ENCODE data around the gene GOLGA3.
A peak's percentile ranks its signal among the peaks of the same experiment; 100 is the strongest.
"Not testable (repeated sequence)": the region's sequence is repeated elsewhere in the genome, so short reads cannot be mapped to it uniquely, and the experiment has no call there.

Gene GOLGA3

GRCh38 chr12:132847363-132848356 lies 19.0 kb upstream of the GOLGA3 start:
- no peak overlapping the region for H3K4me3 ChIP-seq (ENCODE audit: control insufficient read depth in 1 of 7, extremely low read depth in 1 of 7, insufficient read depth in 4 of 7, low read depth in 2 of 7, low read length in 6 of 7)
- no peak overlapping the region for H3K27ac ChIP-seq (ENCODE audit: insufficient read depth in 1 of 2, low read depth in 1 of 2, low read length in 2 of 2, poor library complexity in 1 of 2, severe bottlenecking in 2 of 2)
- ChIA-PET POLR2A (no interaction called here), CTCF (interaction anchor here (1.3 kb wide), 1 partner anchor 25 kb away, joined by 3 read pairs; no protein-coding TSS in a partner anchor)
- WGBS (ENCODE audit: insufficient coverage) = 96% methylated on average over 28 of the region's 30 CpGs
- H3K36me3 ChIP-seq (ENCODE audit: control insufficient read depth in 4 of 4, insufficient read depth in 4 of 4, low read length in 3 of 4) = peaks cover 2 to 65% (median 49%) of the 10 kb centered on the region in 4 experiments
- DNase-seq = no peak
- H3K9me3 ChIP-seq (ENCODE audit: control extremely low read depth in 1 of 5, control insufficient read depth in 4 of 5, insufficient read depth in 2 of 5, low read depth in 1 of 5, low read length in 4 of 5) = no peaks in the 10 kb centered on the region
- no peaks in the 10 kb centered on the region for H3K27me3 ChIP-seq (replicated peaks in 2 of 5; ENCODE audit: control insufficient read depth in 4 of 5, insufficient read depth in 5 of 5, low read length in 4 of 5)
- no peaks in the 10 kb centered on the region for H3K4me1 ChIP-seq (ENCODE audit: control extremely low read depth in 1 of 4, control insufficient read depth in 4 of 4, insufficient read depth in 4 of 4, low read length in 3 of 4)

- POLR2A ChIA-PET; H3K4me3 ChIP-seq (ENCODE audit: control insufficient read depth in 1 of 7, extremely low read depth in 1 of 7, insufficient read depth in 4 of 7, low read depth in 2 of 7, low read length in 6 of 7); H3K4me1 ChIP-seq (ENCODE audit: control extremely low read depth in 1 of 4, control insufficient read depth in 4 of 4, insufficient read depth in 4 of 4, low read length in 3 of 4); H3K27ac ChIP-seq (ENCODE audit: insufficient read depth in 1 of 2, low read depth in 1 of 2, low read length in 2 of 2, poor library complexity in 1 of 2, severe bottlenecking in 2 of 2); H3K27me3 ChIP-seq (replicated peaks in 2 of 5; ENCODE audit: control insufficient read depth in 4 of 5, insufficient read depth in 5 of 5, low read length in 4 of 5); DNase-seq; CTCF ChIA-PET; H3K9me3 ChIP-seq (ENCODE audit: control extremely low read depth in 1 of 5, control insufficient read depth in 4 of 5, insufficient read depth in 2 of 5, low read depth in 1 of 5, low read length in 4 of 5): not testable (repeated sequence)
- H3K36me3 ChIP-seq (ENCODE audit: control insufficient read depth in 4 of 4, insufficient read depth in 4 of 4, low read length in 3 of 4) = peaks cover 6 to 67% (median 48%) of the 10 kb centered on the region in 4 experiments
- WGBS (ENCODE audit: insufficient coverage) = 97% methylated on average over 5 of the region's 11 CpGs
These were observed 16.0 kb upstream of the GOLGA3 start for GRCh38 chr12:132844681-132845080.

- 97% methylated on average over 19 of the region's 21 CpGs for WGBS (ENCODE audit: insufficient coverage)
- no peaks in the 10 kb centered on the region for H3K4me1 ChIP-seq (ENCODE audit: control extremely low read depth in 1 of 4, control insufficient read depth in 4 of 4, insufficient read depth in 4 of 4, low read length in 3 of 4)
- H3K27me3 ChIP-seq (replicated peaks in 2 of 5; ENCODE audit: control insufficient read depth in 4 of 5, insufficient read depth in 5 of 5, low read length in 4 of 5) = no peaks in the 10 kb centered on the region
- ChIA-PET POLR2A (no interaction called here), CTCF (no interaction called here)
- no peak overlapping the region for H3K27ac ChIP-seq (ENCODE audit: insufficient read depth in 1 of 2, low read depth in 1 of 2, low read length in 2 of 2, poor library complexity in 1 of 2, severe bottlenecking in 2 of 2)
- no peak for DNase-seq
- H3K36me3 ChIP-seq (ENCODE audit: control insufficient read depth in 4 of 4, insufficient read depth in 4 of 4, low read length in 3 of 4) = peaks cover 6 to 64% (median 41%) of the 10 kb centered on the region in 4 experiments
- no peak overlapping the region for H3K4me3 ChIP-seq (ENCODE audit: control insufficient read depth in 1 of 7, extremely low read depth in 1 of 7, insufficient read depth in 4 of 7, low read depth in 2 of 7, low read length in 6 of 7)
- H3K9me3 ChIP-seq (ENCODE audit: control extremely low read depth in 1 of 5, control insufficient read depth in 4 of 5, insufficient read depth in 2 of 5, low read depth in 1 of 5, low read length in 4 of 5) = no peaks in the 10 kb centered on the region
These were observed 13.9 kb upstream of the GOLGA3 start for GRCh38 chr12:132842449-132843045.

GRCh38 chr12:132841151-132841550 lies 12.5 kb upstream of the GOLGA3 start:
- WGBS (ENCODE audit: insufficient coverage) = 98% methylated on average over 14 of the region's 15 CpGs
- POLR2A ChIA-PET = no interaction called here
- DNase-seq = no peak
- Histone ChIP-seq H3K4me1 (ENCODE audit: control extremely low read depth in 1 of 4, control insufficient read depth in 4 of 4, insufficient read depth in 4 of 4, low read length in 3 of 4) (peaks cover 0 to 5% (median 1%) of the 10 kb centered on the region in 4 experiments), H3K4me3 (ENCODE audit: control insufficient read depth in 1 of 7, extremely low read depth in 1 of 7, insufficient read depth in 4 of 7, low read depth in 2 of 7, low read length in 6 of 7) (no peak overlapping the region), H3K27ac (ENCODE audit: insufficient read depth in 1 of 2, low read depth in 1 of 2, low read length in 2 of 2, poor library complexity in 1 of 2, severe bottlenecking in 2 of 2) (no peak overlapping the region), H3K36me3 (ENCODE audit: control insufficient read depth in 4 of 4, insufficient read depth in 4 of 4, low read length in 3 of 4) (peaks cover 6 to 53% (median 34%) of the 10 kb centered on the region in 4 experiments), H3K27me3 (replicated peaks in 2 of 5; ENCODE audit: control insufficient read depth in 4 of 5, insufficient read depth in 5 of 5, low read length in 4 of 5) (no peaks in the 10 kb centered on the region), H3K9me3 (ENCODE audit: control extremely low read depth in 1 of 5, control insufficient read depth in 4 of 5, insufficient read depth in 2 of 5, low read depth in 1 of 5, low read length in 4 of 5) (no peaks in the 10 kb centered on the region)
- CTCF ChIA-PET = no interaction called here

- no peak for DNase-seq
- Histone ChIP-seq H3K27me3 (replicated peaks in 2 of 5; ENCODE audit: control insufficient read depth in 4 of 5, insufficient read depth in 5 of 5, low read length in 4 of 5) (no peaks in the 10 kb centered on the region), H3K27ac (ENCODE audit: insufficient read depth in 1 of 2, low read depth in 1 of 2, low read length in 2 of 2, poor library complexity in 1 of 2, severe bottlenecking in 2 of 2) (no peak overlapping the region), H3K4me1 (ENCODE audit: control extremely low read depth in 1 of 4, control insufficient read depth in 4 of 4, insufficient read depth in 4 of 4, low read length in 3 of 4) (peaks cover 0 to 5% (median 2%) of the 10 kb centered on the region in 4 experiments), H3K36me3 (ENCODE audit: control insufficient read depth in 4 of 4, insufficient read depth in 4 of 4, low read length in 3 of 4) (peaks cover 6 to 47% (median 30%) of the 10 kb centered on the region in 4 experiments), H3K4me3 (ENCODE audit: control insufficient read depth in 1 of 7, extremely low read depth in 1 of 7, insufficient read depth in 4 of 7, low read depth in 2 of 7, low read length in 6 of 7) (no peak overlapping the region), H3K9me3 (ENCODE audit: control extremely low read depth in 1 of 5, control insufficient read depth in 4 of 5, insufficient read depth in 2 of 5, low read depth in 1 of 5, low read length in 4 of 5) (no peaks in the 10 kb centered on the region)
- ChIA-PET POLR2A (no interaction called here), CTCF (no interaction called here)
- 85% methylated on average over 8 of the region's 20 CpGs for WGBS (ENCODE audit: insufficient coverage)
These were observed 11.9 kb upstream of the GOLGA3 start for GRCh38 chr12:132840536-132840935.

GRCh38 chr12:132839558-132840235 lies 11.0 kb upstream of the GOLGA3 start:
- no peaks in the 10 kb centered on the region for H3K27me3 ChIP-seq (replicated peaks in 2 of 5; ENCODE audit: control insufficient read depth in 4 of 5, insufficient read depth in 5 of 5, low read length in 4 of 5)
- peaks cover 0 to 5% (median 3%) of the 10 kb centered on the region in 4 experiments for H3K4me1 ChIP-seq (ENCODE audit: control extremely low read depth in 1 of 4, control insufficient read depth in 4 of 4, insufficient read depth in 4 of 4, low read length in 3 of 4)
- H3K27ac ChIP-seq (ENCODE audit: insufficient read depth in 1 of 2, low read depth in 1 of 2, low read length in 2 of 2, poor library complexity in 1 of 2, severe bottlenecking in 2 of 2) = no peak overlapping the region
- H3K4me3 ChIP-seq (ENCODE audit: control insufficient read depth in 1 of 7, extremely low read depth in 1 of 7, insufficient read depth in 4 of 7, low read depth in 2 of 7, low read length in 6 of 7) = no peak overlapping the region
- H3K36me3 ChIP-seq (ENCODE audit: control insufficient read depth in 4 of 4, insufficient read depth in 4 of 4, low read length in 3 of 4) = peaks cover 6 to 45% (median 28%) of the 10 kb centered on the region in 4 experiments
- peak in 1 of 3 donors; percentile 26 for DNase-seq
- 83% methylated on average over 8 of the region's 14 CpGs for WGBS (ENCODE audit: insufficient coverage)
- CTCF ChIA-PET = no interaction called here
- POLR2A ChIA-PET = no interaction called here
- H3K9me3 ChIP-seq (ENCODE audit: control extremely low read depth in 1 of 5, control insufficient read depth in 4 of 5, insufficient read depth in 2 of 5, low read depth in 1 of 5, low read length in 4 of 5) = no peaks in the 10 kb centered on the region
